ENCODE results near the gene CERS4.
"Not testable (repeated sequence)": the region's sequence is repeated elsewhere in the genome, so short reads cannot be mapped to it uniquely, and the experiment has no call there.

The CERS4 gene

DNA sequence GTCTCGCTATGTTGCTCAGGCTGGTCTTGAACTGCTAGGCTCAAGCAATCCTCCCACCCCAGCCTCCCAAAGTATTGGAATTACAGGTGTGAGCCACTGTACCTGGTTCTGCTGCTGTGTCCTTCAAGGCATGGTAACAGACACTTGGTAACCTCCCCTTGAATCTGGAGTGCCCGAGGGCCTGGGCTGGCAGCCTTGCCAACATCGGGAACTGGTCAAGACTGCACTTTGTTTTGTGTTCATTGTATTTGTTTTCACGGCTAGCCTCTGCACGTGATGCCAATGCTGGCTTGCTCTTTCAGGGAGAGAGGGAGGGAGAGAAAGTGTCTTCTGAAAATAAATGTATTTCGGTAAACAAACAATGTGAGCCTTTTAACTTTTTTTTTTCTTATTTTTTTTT lies 12.0 kb downstream of the CERS4 start:
- H3K36me3 ChIP-seq (ENCODE audit: low read depth), result no peaks in the 10 kb centered on the region
- TF ChIP-seq, protein P1, sequence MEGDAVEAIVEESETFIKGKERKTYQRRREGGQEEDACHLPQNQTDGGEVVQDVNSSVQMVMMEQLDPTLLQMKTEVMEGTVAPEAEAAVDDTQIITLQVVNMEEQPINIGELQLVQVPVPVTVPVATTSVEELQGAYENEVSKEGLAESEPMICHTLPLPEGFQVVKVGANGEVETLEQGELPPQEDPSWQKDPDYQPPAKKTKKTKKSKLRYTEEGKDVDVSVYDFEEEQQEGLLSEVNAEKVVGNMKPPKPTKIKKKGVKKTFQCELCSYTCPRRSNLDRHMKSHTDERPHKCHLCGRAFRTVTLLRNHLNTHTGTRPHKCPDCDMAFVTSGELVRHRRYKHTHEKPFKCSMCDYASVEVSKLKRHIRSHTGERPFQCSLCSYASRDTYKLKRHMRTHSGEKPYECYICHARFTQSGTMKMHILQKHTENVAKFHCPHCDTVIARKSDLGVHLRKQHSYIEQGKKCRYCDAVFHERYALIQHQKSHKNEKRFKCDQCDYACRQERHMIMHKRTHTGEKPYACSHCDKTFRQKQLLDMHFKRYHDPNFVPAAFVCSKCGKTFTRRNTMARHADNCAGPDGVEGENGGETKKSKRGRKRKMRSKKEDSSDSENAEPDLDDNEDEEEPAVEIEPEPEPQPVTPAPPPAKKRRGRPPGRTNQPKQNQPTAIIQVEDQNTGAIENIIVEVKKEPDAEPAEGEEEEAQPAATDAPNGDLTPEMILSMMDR (IDR thresholded peaks at IDR 0.05; ENCODE audit: poor library complexity, severe bottlenecking), result no peak
- no peaks in the 10 kb centered on the region for H3K27me3 ChIP-seq (ENCODE audit: insufficient read depth, poor library complexity, severe bottlenecking)
- H3K9me3 ChIP-seq (ENCODE audit: severe bottlenecking), result no peaks in the 10 kb centered on the region
- DNase-seq (ENCODE audit: low spot score), result no peak
- no peak overlapping the region for H3K27ac ChIP-seq (ENCODE audit: poor library complexity, severe bottlenecking)
- peaks cover 3% of the 10 kb centered on the region for H3K4me1 ChIP-seq (ENCODE audit: insufficient read depth, poor library complexity, severe bottlenecking)
- ATAC-seq (ENCODE audit: low read depth), result no peak
- no peak overlapping the region for H3K4me3 ChIP-seq (ENCODE audit: severe bottlenecking)

DNA sequence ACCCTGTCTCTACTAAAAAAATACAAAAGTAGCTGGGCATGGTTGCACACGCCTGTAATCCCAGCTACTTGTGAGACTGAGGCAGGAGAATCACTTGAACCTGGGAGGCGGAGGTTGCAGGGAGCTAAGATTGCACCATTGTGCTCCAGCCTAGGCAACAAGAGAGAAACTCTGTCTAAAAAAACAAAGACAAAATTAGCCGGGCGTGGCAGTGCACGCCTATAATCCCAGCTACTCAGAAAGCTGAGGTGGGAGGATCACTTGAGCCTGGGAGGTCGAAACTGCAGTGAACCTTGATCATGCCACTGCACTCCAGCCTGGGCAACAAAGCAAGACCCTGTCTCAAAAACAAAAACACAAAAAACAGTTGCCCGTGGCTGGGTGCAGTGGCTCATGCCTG lies 14.3 kb downstream of the CERS4 start:
- DNase-seq (ENCODE audit: low spot score); H3K4me3 ChIP-seq (ENCODE audit: severe bottlenecking); ATAC-seq (ENCODE audit: low read depth); H3K27ac ChIP-seq (ENCODE audit: poor library complexity, severe bottlenecking); H3K27me3 ChIP-seq (ENCODE audit: insufficient read depth, poor library complexity, severe bottlenecking); H3K4me1 ChIP-seq (ENCODE audit: insufficient read depth, poor library complexity, severe bottlenecking); H3K9me3 ChIP-seq (ENCODE audit: severe bottlenecking); H3K36me3 ChIP-seq (ENCODE audit: low read depth): not testable (repeated sequence)

- no peaks in the 10 kb centered on the region for H3K36me3 ChIP-seq (ENCODE audit: low read depth)
- ATAC-seq (ENCODE audit: low read depth), result peak; percentile 85
- no peak overlapping the region for H3K4me3 ChIP-seq (ENCODE audit: severe bottlenecking)
- peaks cover 3% of the 10 kb centered on the region for H3K4me1 ChIP-seq (ENCODE audit: insufficient read depth, poor library complexity, severe bottlenecking)
- peak overlapping the region; percentile 44 for H3K27ac ChIP-seq (ENCODE audit: poor library complexity, severe bottlenecking)
- TF ChIP-seq, protein P1 (IDR thresholded peaks at IDR 0.05; ENCODE audit: poor library complexity, severe bottlenecking), result no peak
- H3K27me3 ChIP-seq (ENCODE audit: insufficient read depth, poor library complexity, severe bottlenecking), result no peaks in the 10 kb centered on the region
- no peaks in the 10 kb centered on the region for H3K9me3 ChIP-seq (ENCODE audit: severe bottlenecking)
- no peak for DNase-seq (ENCODE audit: low spot score)
Observed at GRCh38 chr19:8224394-8225145, 15.4 kb downstream of the CERS4 start.

DNA sequence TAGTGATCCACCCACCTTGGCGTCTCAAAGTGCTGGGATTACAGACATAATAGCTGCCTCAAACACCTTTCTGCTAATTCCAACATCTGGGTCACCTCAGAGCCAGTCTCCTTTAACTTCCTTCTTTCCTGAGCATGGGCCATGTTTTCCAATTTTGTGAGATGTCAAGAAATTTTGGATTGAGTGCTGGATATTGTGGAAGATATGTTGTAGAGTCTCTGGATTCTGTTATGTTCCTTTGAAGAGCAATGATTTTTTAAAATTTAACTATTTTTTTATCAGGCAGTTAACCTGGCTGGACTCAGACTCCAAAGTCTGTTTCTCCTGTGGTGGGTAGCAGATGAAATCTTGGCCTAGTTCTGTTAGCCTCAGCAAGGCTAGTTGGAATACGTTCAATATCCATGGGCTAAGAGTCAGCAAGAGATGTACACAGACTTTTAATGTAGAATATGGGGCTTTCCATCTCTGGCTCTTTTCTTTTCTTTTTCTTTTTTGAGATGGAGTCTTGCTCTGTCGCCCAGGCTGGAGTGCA lies 22.0 kb downstream of the CERS4 start:
- no peaks in the 10 kb centered on the region for H3K36me3 ChIP-seq (ENCODE audit: low read depth)
- H3K4me1 ChIP-seq (ENCODE audit: insufficient read depth, poor library complexity, severe bottlenecking), result no peaks in the 10 kb centered on the region
- TF ChIP-seq, protein P1 (IDR thresholded peaks at IDR 0.05; ENCODE audit: poor library complexity, severe bottlenecking), result no peak
- no peaks in the 10 kb centered on the region for H3K27me3 ChIP-seq (ENCODE audit: insufficient read depth, poor library complexity, severe bottlenecking)
- no peak overlapping the region for H3K4me3 ChIP-seq (ENCODE audit: severe bottlenecking)
- DNase-seq (ENCODE audit: low spot score) (no peak), ATAC-seq (ENCODE audit: low read depth) (no peak)
- H3K27ac ChIP-seq (ENCODE audit: poor library complexity, severe bottlenecking), result no peak overlapping the region
- no peaks in the 10 kb centered on the region for H3K9me3 ChIP-seq (ENCODE audit: severe bottlenecking)

- no peaks in the 10 kb centered on the region for H3K4me1 ChIP-seq (ENCODE audit: insufficient read depth, poor library complexity, severe bottlenecking)
- no peaks in the 10 kb centered on the region for H3K27me3 ChIP-seq (ENCODE audit: insufficient read depth, poor library complexity, severe bottlenecking)
- no peaks in the 10 kb centered on the region for H3K36me3 ChIP-seq (ENCODE audit: low read depth)
- ATAC-seq (ENCODE audit: low read depth) (no peak), DNase-seq (ENCODE audit: low spot score) (no peak)
- no peak overlapping the region for H3K27ac ChIP-seq (ENCODE audit: poor library complexity, severe bottlenecking)
- no peak overlapping the region for H3K4me3 ChIP-seq (ENCODE audit: severe bottlenecking)
- no peaks in the 10 kb centered on the region for H3K9me3 ChIP-seq (ENCODE audit: severe bottlenecking)
- TF ChIP-seq, protein P1 (IDR thresholded peaks at IDR 0.05; ENCODE audit: poor library complexity, severe bottlenecking), result no peak
Observed at GRCh38 chr19:8233370-8233769, 24.2 kb downstream of the CERS4 start.
